Activated naive CD8-positive, alpha-beta T cell treated with anti-CD3 and anti-CD28 coated beads, Interleukin-2, amount 10 ng/mL, durations not matched to agents 7 days and 5 days (primary cell): Measurements from ENCODE around the gene RASSF3. TPM values are rescaled to one million over a fixed set of nuclear protein-coding genes. Genes with fewer than 3 reads are reported as not detected.

ENCODE experiments used
- ATAC-seq: fragments of 150-1000 bp; cut with Tn5 transposase; one replicate; pipeline ENCODE4 v1.10.0; 2021; ENCODE audit warnings: low read depth, moderate library complexity
- POLR2A ChIA-PET: fragments of 350-600 bp; sonication (Branson Sonifier 250); formaldehyde crosslinking; loops from one replicate; lab custom pipeline; 2021; ENCODE audit warnings: antibody characterized with exemption; lab: Charles Lee
- DNase-seq: peaks from one replicate; pipeline ENCODE4 v3.0.0; 2021
- H3K27ac Mint-ChIP-seq: one replicate; pipeline ENCODE4 v1.8.0; 2022; ENCODE audit warnings: mild to moderate bottlenecking, mixed read lengths
- H3K27me3 Mint-ChIP-seq: one replicate; pipeline ENCODE4 v1.8.0; 2022; ENCODE audit warnings: mild to moderate bottlenecking, moderate library complexity, mixed read lengths
- H3K36me3 Mint-ChIP-seq: one replicate; pipeline ENCODE4 v1.8.0; 2021; ENCODE audit warnings: mild to moderate bottlenecking, mixed read lengths
- H3K4me1 Mint-ChIP-seq: one replicate; pipeline ENCODE4 v1.8.0; 2021; ENCODE audit warnings: mixed read lengths
- H3K4me3 Mint-ChIP-seq: one replicate; pipeline ENCODE4 v1.8.0; 2022; ENCODE audit warnings: mild to moderate bottlenecking, moderate library complexity, mixed read lengths
- H3K9me3 Mint-ChIP-seq: one replicate; pipeline ENCODE4 v1.8.0; 2021; ENCODE audit warnings: mixed read lengths
- total RNA-seq, 2 experiments: library from RNA; stranded (reverse); gene quantifications; one replicate each; pipeline ENCODE4 v1.2.3, GENCODE V29; 2021

Gene RASSF3
- total RNA-seq, 2 experiments from 2014 or later: 69.5 to 74.1 TPM

GRCh38 chr12:64671681-64672080, 61.4 kb downstream of the RASSF3 start:
- H3K9me3 Mint-ChIP-seq: no peaks in the 10 kb centered on the region
- no peak for ATAC-seq
- H3K4me1 Mint-ChIP-seq: peaks cover 75% of the 10 kb centered on the region

GRCh38 chr12:64672925-64673409, 62.7 kb downstream of the RASSF3 start:
- no peak for DNase-seq
- no peaks in the 10 kb centered on the region for H3K9me3 Mint-ChIP-seq
- peaks cover 8% of the 10 kb centered on the region for H3K36me3 Mint-ChIP-seq
- no peak for ATAC-seq
- peak overlapping the region; percentile 79 for H3K4me3 Mint-ChIP-seq
- H3K4me1 Mint-ChIP-seq: peaks cover 75% of the 10 kb centered on the region
- no peaks in the 10 kb centered on the region for H3K27me3 Mint-ChIP-seq
- POLR2A ChIA-PET: interaction anchor here (2.2 kb wide), 1 partner anchor 63 kb away, joined by 18 read pairs; the partner anchor contains the start of gene RASSF3
- H3K27ac Mint-ChIP-seq: peak overlapping the region; percentile 89

More at GRCh38 chr12:64671681-64672080, 61.4 kb downstream of the RASSF3 start:
- Mint-ChIP-seq H3K36me3 (peaks cover 5% of the 10 kb centered on the region), H3K4me3 (peak overlapping the region; percentile 91), H3K27me3 (no peaks in the 10 kb centered on the region), H3K27ac (peak overlapping the region; percentile 97)
- no peak for DNase-seq
- POLR2A ChIA-PET: interaction anchor here (4.9 kb wide), 1 partner anchor 62 kb away, joined by 49 read pairs; the partner anchor contains the start of gene RASSF3

- H3K4me1 Mint-ChIP-seq: peaks cover 72% of the 10 kb centered on the region
- no peaks in the 10 kb centered on the region for H3K9me3 Mint-ChIP-seq
- POLR2A ChIA-PET: interaction anchor here (2.2 kb wide), 1 partner anchor 63 kb away, joined by 18 read pairs; the partner anchor contains the start of gene RASSF3
- H3K4me3 Mint-ChIP-seq: peak overlapping the region; percentile 79
- no peaks in the 10 kb centered on the region for H3K27me3 Mint-ChIP-seq
- no peak for ATAC-seq
- no peak for DNase-seq
- peak overlapping the region; percentile 89 for H3K27ac Mint-ChIP-seq
- H3K36me3 Mint-ChIP-seq: peaks cover 8% of the 10 kb centered on the region
Measured at GRCh38 chr12:64673490-64674169, 63.3 kb downstream of the RASSF3 start.

- Mint-ChIP-seq H3K27me3 (no peaks in the 10 kb centered on the region), H3K27ac (peak overlapping the region; percentile 89), H3K9me3 (no peaks in the 10 kb centered on the region), H3K4me3 (peak overlapping the region; percentile 78), H3K36me3 (peaks cover 8% of the 10 kb centered on the region), H3K4me1 (peaks cover 71% of the 10 kb centered on the region)
- POLR2A ChIA-PET: interaction anchor here (0.9 to 2.2 kb wide), 3 partner anchors 8 to 64 kb away, joined by 3 to 18 read pairs (median 3); partner anchors contain the start of gene RASSF3
- DNase-seq (peak; percentile 60), ATAC-seq (peak; percentile 66)
Measured at GRCh38 chr12:64674367-64674922, 64.2 kb downstream of the RASSF3 start.

GRCh38 chr12:64675795-64676194, 65.5 kb downstream of the RASSF3 start:
- H3K4me3 Mint-ChIP-seq: peak overlapping the region; percentile 43
- H3K4me1 Mint-ChIP-seq: peaks cover 71% of the 10 kb centered on the region
- no peak for ATAC-seq
- H3K9me3 Mint-ChIP-seq: no peaks in the 10 kb centered on the region
- no peaks in the 10 kb centered on the region for H3K27me3 Mint-ChIP-seq
- H3K36me3 Mint-ChIP-seq: peaks cover 8% of the 10 kb centered on the region
- POLR2A ChIA-PET: interaction anchor here (0.5 to 1.1 kb wide), 4 partner anchors 10 to 65 kb away, joined by 3 to 6 read pairs (median 4); no protein-coding TSS in a partner anchor
- no peak for DNase-seq
- peak overlapping the region; percentile 52 for H3K27ac Mint-ChIP-seq

- ATAC-seq (no peak), DNase-seq (no peak)
- POLR2A ChIA-PET: interaction anchor here (1.1 to 3.6 kb wide), 3 partner anchors 8 to 69 kb away, joined by 3 to 36 read pairs (median 19); partner anchors contain the start of gene RASSF3
- Mint-ChIP-seq H3K4me1 (peaks cover 74% of the 10 kb centered on the region), H3K36me3 (peaks cover 6% of the 10 kb centered on the region), H3K9me3 (no peaks in the 10 kb centered on the region), H3K27ac (peak overlapping the region; percentile 69), H3K4me3 (no peak overlapping the region), H3K27me3 (no peaks in the 10 kb centered on the region)
Measured at GRCh38 chr12:64678248-64678647, 68.0 kb downstream of the RASSF3 start.

- Mint-ChIP-seq H3K36me3 (peaks cover 9% of the 10 kb centered on the region), H3K27me3 (no peaks in the 10 kb centered on the region), H3K4me1 (peaks cover 74% of the 10 kb centered on the region), H3K27ac (peak overlapping the region; percentile 90), H3K9me3 (no peaks in the 10 kb centered on the region), H3K4me3 (peak overlapping the region; percentile 82)
- ATAC-seq (no peak), DNase-seq (no peak)
- POLR2A ChIA-PET: interaction anchor here (1.1 to 3.6 kb wide), 5 partner anchors 9 to 69 kb away, joined by 3 to 36 read pairs (median 5); partner anchors contain the start of gene RASSF3
Measured at GRCh38 chr12:64678835-64679234, 68.5 kb downstream of the RASSF3 start.

- Mint-ChIP-seq H3K9me3 (no peaks in the 10 kb centered on the region), H3K4me1 (peaks cover 74% of the 10 kb centered on the region), H3K4me3 (peak overlapping the region; percentile 82), H3K27me3 (no peaks in the 10 kb centered on the region), H3K36me3 (peaks cover 11% of the 10 kb centered on the region), H3K27ac (peak overlapping the region; percentile 90)
- ATAC-seq (peak; percentile 59), DNase-seq (no peak)
- POLR2A ChIA-PET: interaction anchor here (0.6 to 3.6 kb wide), 5 partner anchors 10 to 70 kb away, joined by 3 to 36 read pairs (median 5); partner anchors contain the start of gene RASSF3
Measured at GRCh38 chr12:64679487-64680001, 69.2 kb downstream of the RASSF3 start.

- no peaks in the 10 kb centered on the region for H3K9me3 Mint-ChIP-seq
- POLR2A ChIA-PET: interaction anchor here (0.8 to 3.6 kb wide), 4 partner anchors 10 to 71 kb away, joined by 4 to 36 read pairs (median 12); partner anchors contain the start of gene RASSF3
- no peak for ATAC-seq
- DNase-seq: no peak
- H3K36me3 Mint-ChIP-seq: peaks cover 13% of the 10 kb centered on the region
- H3K27me3 Mint-ChIP-seq: no peaks in the 10 kb centered on the region
- H3K4me3 Mint-ChIP-seq: peak overlapping the region; percentile 82
- H3K27ac Mint-ChIP-seq: peak overlapping the region; percentile 90
- H3K4me1 Mint-ChIP-seq: peaks cover 76% of the 10 kb centered on the region
Measured at GRCh38 chr12:64680235-64680634, 69.9 kb downstream of the RASSF3 start.

- DNase-seq (no peak), ATAC-seq (peak; percentile 12)
- H3K4me3 Mint-ChIP-seq: peak overlapping the region; percentile 82
- H3K9me3 Mint-ChIP-seq: no peaks in the 10 kb centered on the region
- H3K4me1 Mint-ChIP-seq: peaks cover 76% of the 10 kb centered on the region
- no peaks in the 10 kb centered on the region for H3K27me3 Mint-ChIP-seq
- peaks cover 22% of the 10 kb centered on the region for H3K36me3 Mint-ChIP-seq
- H3K27ac Mint-ChIP-seq: peak overlapping the region; percentile 90
- POLR2A ChIA-PET: interaction anchor here (0.8 to 1.3 kb wide), 2 partner anchors 12 to 71 kb away, joined by 3 to 4 read pairs; partner anchors contain the start of gene RASSF3
Measured at GRCh38 chr12:64681200-64682052, 71.1 kb downstream of the RASSF3 start.

- Mint-ChIP-seq H3K27ac (peak overlapping the region; percentile 79), H3K9me3 (no peaks in the 10 kb centered on the region), H3K36me3 (peaks cover 23% of the 10 kb centered on the region), H3K27me3 (no peaks in the 10 kb centered on the region), H3K4me3 (no peak overlapping the region), H3K4me1 (peaks cover 71% of the 10 kb centered on the region)
- POLR2A ChIA-PET: interaction anchor here (0.6 to 3.3 kb wide), 4 partner anchors 8 to 72 kb away, joined by 3 to 18 read pairs (median 4); no protein-coding TSS in a partner anchor
- no peak for ATAC-seq
- no peak for DNase-seq
Measured at GRCh38 chr12:64682572-64683277, 72.4 kb downstream of the RASSF3 start.
